ENCODE results near the gene BARHL1.

DNA sequence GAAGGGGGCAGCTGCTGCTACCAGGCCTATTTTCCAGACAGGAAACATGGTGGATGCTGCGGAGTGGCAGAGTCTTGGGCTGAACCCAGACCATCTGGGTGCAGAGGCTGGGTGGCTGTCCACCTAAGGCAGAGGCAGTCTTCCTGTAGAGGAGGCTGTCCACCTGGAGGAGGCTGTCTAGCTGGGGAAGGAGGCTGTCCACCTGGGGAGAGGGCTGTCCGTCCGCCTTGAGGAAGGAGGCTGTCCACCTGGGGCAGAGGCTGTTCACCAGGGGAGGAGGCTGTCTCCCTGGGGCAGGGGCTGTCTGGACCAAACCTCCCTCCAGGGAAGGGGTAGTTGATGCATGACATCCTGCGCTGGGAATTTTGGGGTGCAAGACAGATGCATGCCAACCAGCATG lies 39.2 kb upstream of the BARHL1 start:
- TF ChIP-seq EZH2phosphoT487 (IDR thresholded peaks at IDR 0.05; ENCODE audit: borderline replicate concordance, low read depth, low read length) (no peak), CTCF (conservative IDR thresholded peaks at IDR 0.05; ENCODE audit: low read length) (no peak)

All from OCI-LY7 (cell line).